HCT116 (cell line): Measurements from ENCODE around the gene ZZZ3. TPM values are rescaled to one million over a fixed set of nuclear protein-coding genes. Genes with fewer than 3 reads are reported as not detected.
"Not testable (repeated sequence)": the region's sequence is repeated elsewhere in the genome, so short reads cannot be mapped to it uniquely, and the experiment has no call there.

ENCODE experiments used
- ATAC-seq: fragments of 200-7000 bp; cut with Tn5 transposase; 2 replicates; pipeline ENCODE4 v1.9.1; 2020; ENCODE audit warnings: mild to moderate bottlenecking, moderate library complexity
- BruUV-seq: library from RNA; stranded (reverse); fragments of 400-500 nt; replicated peaks from 2 replicates; lab custom pipeline; 2021; lab: Mats Ljungman, UMichigan
- CTCF ChIA-PET: fragments of 300-600 bp; sonication (Branson Sonifier 250); formaldehyde crosslinking; loops from one replicate; lab custom pipeline; 2021; ENCODE audit warnings: antibody characterized with exemption; lab: Charles Lee
- POLR2A ChIA-PET: fragments of 300-600, 350-600 bp; sonication (Branson Sonifier 250); formaldehyde crosslinking; loops from one replicate; lab custom pipeline; 2021; ENCODE audit warnings: antibody characterized with exemption; lab: Charles Lee
- RAD21 ChIA-PET, 2 experiments: fragments of 300-600 bp; sonication (Branson Sonifier 250); formaldehyde crosslinking; loops; one replicate each; lab custom pipeline; 2023; ENCODE audit warnings: low total read pairs in 2 of 2; ENCODE audit not compliant: uncharacterized antibody in 2 of 2, unreplicated experiment in 2 of 2, low non-redundant PET in 1 of 2; lab: Charles Lee
- DNase-seq: peaks from one replicate; pipeline ENCODE4 v3.0.0-alpha.2; 2010; ENCODE audit warnings: low read depth, low spot score
- H2AFZ ChIP-seq: fragments of 200-600 bp; shearing (Covaris generic), sonication (generic); 2 replicates; pipeline ENCODE4 v1.6.1; 2017; ENCODE audit warnings: low read depth, mixed run types, mixed read lengths, antibody characterized with exemption, low read length; ENCODE audit not compliant: poor library complexity, severe bottlenecking
- H3K27ac ChIP-seq: 2 replicates; pipeline ENCODE4 v1.5.1; 2012; ENCODE audit warnings: low read depth, low read length
- H3K27me3 ChIP-seq: fragments of 200-600 bp; sonication (generic); 2 replicates; pipeline ENCODE4 v1.6.1; 2016; ENCODE audit warnings: mixed run types, low read length, mixed read lengths; ENCODE audit not compliant: insufficient read depth
- H3K36me3 ChIP-seq, 2 experiments: fragments of 200-500 bp in 1 of 2; fragments of 200-600 bp in 1 of 2; sonication (Bioruptor generic) in 1 of 2; sonication (generic) in 1 of 2; 2 replicates each; pipeline versions ENCODE4 v1.5.1 to v1.6.1; 2014 to 2016; ENCODE audit warnings: low read length in 2 of 2, inconsistent platforms in 1 of 2, mixed read lengths in 1 of 2, mixed run types in 1 of 2; ENCODE audit not compliant: insufficient read depth in 2 of 2, control insufficient read depth in 1 of 2
- H3K4me1 ChIP-seq, 2 experiments: fragments of 200-600 bp in 1 of 2; sonication (generic) in 1 of 2; 2 replicates each; pipeline versions ENCODE4 v1.5.1 to v1.6.1; 2012 to 2017; ENCODE audit warnings: low read length in 2 of 2, inconsistent platforms in 1 of 2, mild to moderate bottlenecking in 1 of 2, mixed read lengths in 1 of 2, mixed run types in 1 of 2, moderate library complexity in 1 of 2; ENCODE audit not compliant: insufficient read depth in 2 of 2, control insufficient read depth in 1 of 2
- H3K4me2 ChIP-seq: fragments of 200-600 bp; sonication (generic); 2 replicates; pipeline ENCODE4 v1.6.1; 2017; ENCODE audit warnings: mixed run types, low read length, mixed read lengths
- H3K4me3 ChIP-seq, 2 experiments: fragments of 200-600 bp in 1 of 2; sonication (generic) in 1 of 2; replicated peaks in 1 of 2; 2 replicates each; pipeline ENCODE4 v1.5.1; 2011 to 2016; ENCODE audit warnings: low read length in 2 of 2, control low read depth in 1 of 2, low read depth in 1 of 2, mild to moderate bottlenecking in 1 of 2, mixed read lengths in 1 of 2, mixed run types in 1 of 2
- H3K79me2 ChIP-seq: fragments of 200-600 bp; sonication (generic); 2 replicates; pipeline ENCODE4 v1.6.1; 2017; ENCODE audit warnings: mild to moderate bottlenecking, mixed run types, low read length, moderate library complexity, mixed read lengths; ENCODE audit not compliant: insufficient read depth
- H3K9ac ChIP-seq: fragments of 200-600 bp; sonication (generic); 2 replicates; pipeline ENCODE4 v1.6.1; 2016; ENCODE audit warnings: low read length, mixed read lengths
- H3K9me2 ChIP-seq: fragments of 200-600 bp; sonication (generic), shearing (Covaris generic); 2 replicates; pipeline ENCODE4 v1.6.1; 2017; ENCODE audit warnings: mixed run types, mild to moderate bottlenecking, moderate library complexity; ENCODE audit not compliant: insufficient read depth
- H3K9me3 ChIP-seq, 2 experiments: fragments of 200-500 bp in 1 of 2; fragments of 200-600 bp in 1 of 2; sonication (Bioruptor generic) in 1 of 2; sonication (generic) in 1 of 2; 2 replicates each; pipeline ENCODE4 v1.6.1; 2014 to 2017; ENCODE audit warnings: low read length in 2 of 2, mixed read lengths in 2 of 2, inconsistent platforms in 1 of 2, low read depth in 1 of 2, mild to moderate bottlenecking in 1 of 2, mixed run types in 1 of 2, moderate library complexity in 1 of 2; ENCODE audit not compliant: control insufficient read depth in 1 of 2, insufficient read depth in 1 of 2
- H4K20me1 ChIP-seq: fragments of 200-600 bp; sonication (generic), shearing (Covaris generic); 2 replicates; pipeline ENCODE4 v1.6.1; 2017; ENCODE audit warnings: mixed run types, mild to moderate bottlenecking, moderate library complexity; ENCODE audit not compliant: insufficient read depth
- ATF3 ChIP-seq: IDR thresholded peaks from 2 replicates; pipeline ENCODE4 v1.6.1; 2012
- CBX3 ChIP-seq: IDR thresholded peaks from 2 replicates; pipeline ENCODE4 v1.6.1; 2012; ENCODE audit warnings: low read depth
- CEBPB ChIP-seq: IDR thresholded peaks from 2 replicates; pipeline ENCODE4 v1.6.1; 2012; ENCODE audit warnings: low read depth
- CTCF ChIP-seq, 3 experiments: fragments of 200-600 bp in 1 of 3; sonication (generic) in 1 of 3; IDR thresholded peaks in 2 of 3; conservative IDR thresholded peaks in 1 of 3; 2 replicates each; pipeline ENCODE4 v1.5.1; 2012 to 2017; ENCODE audit warnings: low read depth in 2 of 3, low read length in 2 of 3, antibody characterized with exemption in 1 of 3, borderline replicate concordance in 1 of 3, control low read depth in 1 of 3, mild to moderate bottlenecking in 1 of 3, mixed read lengths in 1 of 3, mixed run types in 1 of 3, moderate library complexity in 1 of 3; ENCODE audit not compliant: insufficient read depth in 1 of 3
- EGR1 ChIP-seq: IDR thresholded peaks from 2 replicates; pipeline ENCODE4 v1.6.1; 2012; ENCODE audit warnings: low read depth
- ELF1 ChIP-seq: IDR thresholded peaks from 2 replicates; pipeline ENCODE4 v1.6.1; 2012; ENCODE audit warnings: low read depth, borderline replicate concordance
- POLR2AphosphoS5 ChIP-seq: IDR thresholded peaks from 2 replicates; pipeline ENCODE4 v1.6.1; 2011; ENCODE audit warnings: mild to moderate bottlenecking, low read depth, low read length, moderate library complexity
- SIN3A ChIP-seq: IDR thresholded peaks from 2 replicates; pipeline ENCODE4 v1.6.1; 2012; ENCODE audit warnings: low read depth
- SP1 ChIP-seq: IDR thresholded peaks from 2 replicates; pipeline ENCODE4 v1.6.1; 2012; ENCODE audit warnings: low read depth
- SRF ChIP-seq: IDR thresholded peaks from 2 replicates; pipeline ENCODE4 v1.6.1; 2012; ENCODE audit warnings: low read depth
- intact Hi-C: fragments of 100-400 bp; cut with micrococcal nuclease; formaldehyde crosslinking; loops from 2 replicates; pipeline ENCODE4 v1.10.0; 2022
- total RNA-seq: library from RNA; stranded (reverse); gene quantifications from one replicate; pipeline ENCODE4 v1.2.1, GENCODE V29; 2021; ENCODE audit not compliant: unreplicated experiment

The ZZZ3 gene
- total RNA-seq, 1 experiment from 2014 or later, result 48.9 TPM

GRCh38 chr1:77704736-77705135 lies 22.3 kb upstream of the ZZZ3 start:
- DNase-seq (no peak), ATAC-seq (no peak)
- H3K4me2 ChIP-seq, result no peak overlapping the region
- H3K79me2 ChIP-seq, result no peaks in the 10 kb centered on the region
- ChIA-PET POLR2A (interaction anchor here (0.7 kb wide), 1 partner anchor 52 kb away, joined by 3 read pairs; no protein-coding TSS in a partner anchor), RAD21 (no interaction called here), CTCF (no interaction called here)
- H3K36me3 ChIP-seq, result peaks cover 2 to 7% of the 10 kb centered on the region in 2 experiments; a peak in 2 of 4 replicates
- no peak overlapping the region for H2AFZ ChIP-seq
- intact Hi-C loops, result no loop called here
- H3K9me3 ChIP-seq, result no peaks in the 10 kb centered on the region
- no peaks in the 10 kb centered on the region for H4K20me1 ChIP-seq
- TF ChIP-seq ELF1, result no peak
- TF ChIP-seq CEBPB, result no peak
- TF ChIP-seq POLR2AphosphoS5, result no peak
- TF ChIP-seq ATF3, result no peak
- TF ChIP-seq SP1, result no peak
- no peak for TF ChIP-seq EGR1
- TF ChIP-seq SIN3A, result no peak
- no peak for TF ChIP-seq CBX3
- no peak for TF ChIP-seq CTCF (IDR thresholded peaks at IDR 0.05 in 2 of 3, conservative IDR thresholded peaks at IDR 0.05 in 1 of 3; ENCODE audit: borderline replicate concordance in 1 of 3, insufficient read depth in 1 of 3, low read depth in 2 of 3, low read length in 2 of 3)
- no peak for TF ChIP-seq SRF
- no peak overlapping the region for H3K4me3 ChIP-seq
- no peaks in the 10 kb centered on the region for H3K9me2 ChIP-seq
- no peak overlapping the region for H3K27ac ChIP-seq
- BruUV-seq, result no TSS peak
- no peaks in the 10 kb centered on the region for H3K4me1 ChIP-seq
- H3K9ac ChIP-seq, result no peak overlapping the region
- H3K27me3 ChIP-seq, result no peaks in the 10 kb centered on the region

GRCh38 chr1:77699673-77700072 lies 17.2 kb upstream of the ZZZ3 start:
- CTCF ChIA-PET, H3K9me3 ChIP-seq, H3K9me2 ChIP-seq, intact Hi-C loops, BruUV-seq, H3K4me3 ChIP-seq, H3K4me2 ChIP-seq, H3K4me1 ChIP-seq, POLR2A ChIA-PET, H3K79me2 ChIP-seq, H3K27me3 ChIP-seq, H4K20me1 ChIP-seq, H3K27ac ChIP-seq, ATAC-seq, DNase-seq, H2AFZ ChIP-seq, RAD21 ChIA-PET, H3K9ac ChIP-seq: not testable (repeated sequence)
- H3K36me3 ChIP-seq, result peaks cover 5 to 14% of the 10 kb centered on the region in 2 experiments; a peak in 3 of 4 replicates
